Testis (tissue), 2 donors: ENCODE data around the gene PXDN.

Experiments used
- POLR2A ChIP-seq: fragments of 450-650 bp; IDR thresholded peaks from one replicate; pipeline ENCODE4 v1.6.1; 2017; ENCODE audit warnings: antibody characterized with exemption, mild to moderate bottlenecking, moderate library complexity
- TF ChIP-seq, protein P1 (sequence below), 3 experiments: fragments of 450-650 bp in 2 of 3; fragments of 200-600 bp in 1 of 3; sonication (generic) in 1 of 3; IDR thresholded peaks; one replicate each; pipeline ENCODE4 v1.5.1; 2016 to 2019; ENCODE audit warnings: antibody characterized with exemption in 3 of 3, mild to moderate bottlenecking in 2 of 3, moderate library complexity in 1 of 3

- TF ChIP-seq, protein P1, sequence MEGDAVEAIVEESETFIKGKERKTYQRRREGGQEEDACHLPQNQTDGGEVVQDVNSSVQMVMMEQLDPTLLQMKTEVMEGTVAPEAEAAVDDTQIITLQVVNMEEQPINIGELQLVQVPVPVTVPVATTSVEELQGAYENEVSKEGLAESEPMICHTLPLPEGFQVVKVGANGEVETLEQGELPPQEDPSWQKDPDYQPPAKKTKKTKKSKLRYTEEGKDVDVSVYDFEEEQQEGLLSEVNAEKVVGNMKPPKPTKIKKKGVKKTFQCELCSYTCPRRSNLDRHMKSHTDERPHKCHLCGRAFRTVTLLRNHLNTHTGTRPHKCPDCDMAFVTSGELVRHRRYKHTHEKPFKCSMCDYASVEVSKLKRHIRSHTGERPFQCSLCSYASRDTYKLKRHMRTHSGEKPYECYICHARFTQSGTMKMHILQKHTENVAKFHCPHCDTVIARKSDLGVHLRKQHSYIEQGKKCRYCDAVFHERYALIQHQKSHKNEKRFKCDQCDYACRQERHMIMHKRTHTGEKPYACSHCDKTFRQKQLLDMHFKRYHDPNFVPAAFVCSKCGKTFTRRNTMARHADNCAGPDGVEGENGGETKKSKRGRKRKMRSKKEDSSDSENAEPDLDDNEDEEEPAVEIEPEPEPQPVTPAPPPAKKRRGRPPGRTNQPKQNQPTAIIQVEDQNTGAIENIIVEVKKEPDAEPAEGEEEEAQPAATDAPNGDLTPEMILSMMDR (IDR thresholded peaks at IDR 0.05): no peak
- no peak for TF ChIP-seq POLR2A
These were observed 22.3 kb downstream of the PXDN start for GRCh38 chr2:1721706-1722646.
